Mucosa of stomach (tissue), 1 donor: Measurements from ENCODE around the gene POTED.
"Not testable (repeated sequence)": the region's sequence is repeated elsewhere in the genome, so short reads cannot be mapped to it uniquely, and the experiment has no call there.

Experiments used
- H3K27me3 ChIP-seq: one replicate; pipeline ENCODE4 v1.7.0; 2013; ENCODE audit warnings: mild to moderate bottlenecking, low read length; ENCODE audit not compliant: control insufficient read depth, insufficient read depth
- H3K36me3 ChIP-seq: one replicate; pipeline ENCODE4 v1.7.0; 2013; ENCODE audit warnings: low read length; ENCODE audit not compliant: control insufficient read depth, insufficient read depth
- H3K4me1 ChIP-seq: one replicate; pipeline ENCODE4 v1.7.0; 2013; ENCODE audit warnings: mild to moderate bottlenecking, low read length; ENCODE audit not compliant: control insufficient read depth, insufficient read depth
- H3K4me3 ChIP-seq: one replicate; pipeline ENCODE4 v1.7.0; 2013; ENCODE audit warnings: low read length
- H3K9ac ChIP-seq: one replicate; pipeline ENCODE4 v1.7.0; 2013; ENCODE audit warnings: mild to moderate bottlenecking, low read length, moderate library complexity
- H3K9me3 ChIP-seq: one replicate; pipeline ENCODE4 v1.7.0; 2013; ENCODE audit warnings: mild to moderate bottlenecking, low read length, moderate library complexity; ENCODE audit not compliant: control insufficient read depth
- donor health status: Pancreatic carcinoma.

Gene POTED

GRCh38 chr21:13609477-13609876 is at the start of gene POTED:
Gene POTED (plus strand): TSS chr21:13609777. CDS start chr21:13610229, 452 bp downstream.
- not testable (repeated sequence) for H3K27me3 ChIP-seq, H3K9ac ChIP-seq, H3K9me3 ChIP-seq, H3K4me3 ChIP-seq, H3K4me1 ChIP-seq, H3K36me3 ChIP-seq

- not testable (repeated sequence) for H3K36me3 ChIP-seq, H3K9me3 ChIP-seq, H3K4me1 ChIP-seq, H3K27me3 ChIP-seq, H3K4me3 ChIP-seq, H3K9ac ChIP-seq
These were observed 40.5 kb downstream of the POTED start for GRCh38 chr21:13650101-13650500.

- not testable (repeated sequence) for H3K9ac ChIP-seq, H3K27me3 ChIP-seq, H3K4me1 ChIP-seq, H3K9me3 ChIP-seq, H3K36me3 ChIP-seq, H3K4me3 ChIP-seq
These were observed 42.2 kb downstream of the POTED start for GRCh38 chr21:13651746-13652145.
